IMR-90 (cell line): ENCODE data around the gene B4GALNT3. TPM values are rescaled to one million over a fixed set of nuclear protein-coding genes. Genes with fewer than 3 reads are reported as not detected.

Experiments
- ATAC-seq: fragments of 200-7000 bp; cut with Tn5 transposase; 2 replicates; pipeline ENCODE4 v1.9.1; 2020; ENCODE audit warnings: low read depth, mild to moderate bottlenecking, moderate library complexity
- BruUV-seq: library from RNA; stranded (reverse); fragments of 400-500 nt; replicated peaks from 2 replicates; lab custom pipeline; 2021; lab: Mats Ljungman, UMichigan
- CTCF ChIA-PET: fragments of 300-600 bp; formaldehyde crosslinking; extraction: SDS; loops from one replicate; lab custom pipeline; 2021; ENCODE audit warnings: antibody characterized with exemption; lab: Yijun Ruan, JAX
- POLR2A ChIA-PET: fragments of 300-600 bp; sonication (Branson Sonifier 250); formaldehyde crosslinking; loops from one replicate; lab custom pipeline; 2022; ENCODE audit warnings: antibody characterized with exemption; ENCODE audit not compliant: unreplicated experiment; lab: Charles Lee
- DNase-seq: peaks from one replicate; pipeline ENCODE4 v3.0.0; 2013
- H2AFZ ChIP-seq: replicated peaks from 2 replicates; pipeline ENCODE3; 2013; ENCODE audit warnings: low read length, mild to moderate bottlenecking; ENCODE audit not compliant: poor library complexity
- H2AK5ac ChIP-seq: 2 replicates; pipeline ENCODE4 v1.6.1; 2013; ENCODE audit warnings: low read depth, low read length, inconsistent platforms
- H2AK9ac ChIP-seq: replicated peaks from 2 replicates; pipeline ENCODE3; 2013; ENCODE audit warnings: mild to moderate bottlenecking, low read depth, low read length, moderate library complexity; ENCODE audit not compliant: poor library complexity
- H2BK120ac ChIP-seq: 2 replicates; pipeline ENCODE4 v1.6.1; 2013; ENCODE audit warnings: low read depth, low read length, inconsistent platforms
- H2BK15ac ChIP-seq: 3 replicates; pipeline ENCODE4 v1.6.1; 2013; ENCODE audit warnings: low read depth, low read length, inconsistent platforms
- H2BK20ac ChIP-seq: 2 replicates; pipeline ENCODE4 v1.6.1; 2013; ENCODE audit warnings: low read depth, mild to moderate bottlenecking, inconsistent platforms, low read length, moderate library complexity
- H2BK5ac ChIP-seq: 2 replicates; pipeline ENCODE4 v1.6.1; 2013; ENCODE audit warnings: mild to moderate bottlenecking, low read depth, low read length, inconsistent platforms; ENCODE audit not compliant: poor library complexity, severe bottlenecking
- H3K14ac ChIP-seq: replicated peaks from 2 replicates; pipeline ENCODE4 v1.6.1; 2013; ENCODE audit warnings: low read depth, low read length, inconsistent platforms
- H3K18ac ChIP-seq: 2 replicates; pipeline ENCODE4 v1.6.1; 2013; ENCODE audit warnings: low read depth, low read length, control low read depth
- H3K23ac ChIP-seq: 2 replicates; pipeline ENCODE4 v1.6.1; 2013; ENCODE audit warnings: low read depth, low read length, inconsistent platforms
- H3K27ac ChIP-seq: 2 replicates; pipeline ENCODE4 v1.5.1; 2013; ENCODE audit warnings: mild to moderate bottlenecking, control low read depth, low read length; ENCODE audit not compliant: insufficient read depth
- H3K27me3 ChIP-seq: 2 replicates; pipeline ENCODE4 v1.6.1; 2013; ENCODE audit warnings: low read length; ENCODE audit not compliant: control insufficient read depth, insufficient read depth
- H3K36me3 ChIP-seq: 2 replicates; pipeline ENCODE4 v1.6.1; 2013; ENCODE audit warnings: low read length, mixed read lengths; ENCODE audit not compliant: control insufficient read depth, insufficient read depth
- H3K4ac ChIP-seq: 2 replicates; pipeline ENCODE4 v1.6.1; 2013; ENCODE audit warnings: low read depth, low read length, inconsistent platforms
- H3K4me1 ChIP-seq: 2 replicates; pipeline ENCODE4 v1.6.1; 2013; ENCODE audit warnings: low read length, mixed read lengths; ENCODE audit not compliant: control insufficient read depth, insufficient read depth
- H3K4me2 ChIP-seq: 2 replicates; pipeline ENCODE4 v1.6.1; 2013; ENCODE audit warnings: low read depth, mild to moderate bottlenecking, control low read depth, low read length, moderate library complexity
- H3K4me3 ChIP-seq: 2 replicates; pipeline ENCODE4 v1.5.1; 2013; ENCODE audit warnings: low read depth, mild to moderate bottlenecking, control low read depth, low read length, moderate library complexity; ENCODE audit not compliant: insufficient read depth
- H3K56ac ChIP-seq: 2 replicates; pipeline ENCODE4 v1.6.1; 2013; ENCODE audit warnings: low read length, inconsistent platforms; ENCODE audit not compliant: insufficient read depth; ENCODE audit errors: extremely low read depth
- H3K79me1 ChIP-seq, 2 experiments: 2 replicates each; pipeline ENCODE4 v1.6.1; 2013; ENCODE audit warnings: low read length in 2 of 2, inconsistent platforms in 1 of 2, low read depth in 1 of 2
- H3K9ac ChIP-seq: 2 replicates; pipeline ENCODE4 v1.6.1; 2013; ENCODE audit warnings: low read depth, low read length, control low read depth
- H3K9me1 ChIP-seq: 2 replicates; pipeline ENCODE4 v1.6.1; 2013; ENCODE audit warnings: low read length, inconsistent platforms; ENCODE audit not compliant: insufficient read depth
- H3K9me3 ChIP-seq: 2 replicates; pipeline ENCODE4 v1.6.1; 2013; ENCODE audit warnings: low read length; ENCODE audit not compliant: control insufficient read depth, insufficient read depth
- H4K20me1 ChIP-seq: 2 replicates; pipeline ENCODE4 v1.6.1; 2013; ENCODE audit warnings: low read length, inconsistent platforms; ENCODE audit not compliant: insufficient read depth
- H4K5ac ChIP-seq: 2 replicates; pipeline ENCODE4 v1.6.1; 2013; ENCODE audit warnings: mild to moderate bottlenecking, low read depth, low read length, control low read depth
- H4K8ac ChIP-seq, 2 experiments: 2 replicates each; pipeline ENCODE4 v1.6.1; 2013; ENCODE audit warnings: low read depth in 2 of 2, low read length in 2 of 2, control low read depth in 1 of 2, inconsistent platforms in 1 of 2
- H4K91ac ChIP-seq: 2 replicates; pipeline ENCODE4 v1.6.1; 2013; ENCODE audit warnings: low read depth, low read length, inconsistent platforms; ENCODE audit not compliant: insufficient read depth
- BHLHE40 ChIP-seq: fragments of 150-350 bp; IDR thresholded peaks from 2 replicates; pipeline ENCODE4 v1.6.1; 2016; ENCODE audit warnings: mild to moderate bottlenecking, low read depth, low read length
- CEBPB ChIP-seq: IDR thresholded peaks from 2 replicates; pipeline ENCODE4 v1.6.1; 2012; ENCODE audit warnings: low read depth, low read length, improper control_type of control experiment
- CHD1 ChIP-seq: IDR thresholded peaks from 2 replicates; pipeline ENCODE4 v1.6.1; 2012; ENCODE audit warnings: low read depth, low read length, improper control_type of control experiment
- CTCF ChIP-seq: conservative IDR thresholded peaks from 2 replicates; pipeline ENCODE4 v1.5.1; 2012; ENCODE audit warnings: mild to moderate bottlenecking, low read depth, low read length, improper control_type of control experiment
- ELK1 ChIP-seq: fragments of 150-350 bp; IDR thresholded peaks from 2 replicates; pipeline ENCODE4 v1.6.1; 2016; ENCODE audit warnings: low read depth, mild to moderate bottlenecking, low read length, moderate library complexity, borderline replicate concordance
- FOS ChIP-seq: fragments of 150-350 bp; IDR thresholded peaks from 2 replicates; pipeline ENCODE4 v1.6.1; 2016; ENCODE audit warnings: low read depth, low read length
- MAFK ChIP-seq: IDR thresholded peaks from 2 replicates; pipeline ENCODE4 v1.6.1; 2012; ENCODE audit warnings: low read depth, low read length, improper control_type of control experiment
- MAZ ChIP-seq: IDR thresholded peaks from 2 replicates; pipeline ENCODE4 v1.6.1; 2012; ENCODE audit warnings: low read depth, mild to moderate bottlenecking, low read length, improper control_type of control experiment, moderate library complexity, borderline replicate concordance
- MXI1 ChIP-seq: IDR thresholded peaks from 2 replicates; pipeline ENCODE4 v1.6.1; 2012; ENCODE audit warnings: low read depth, mild to moderate bottlenecking, low read length, moderate library complexity, borderline replicate concordance
- NFE2L2 ChIP-seq: fragments of 150-350 bp; IDR thresholded peaks from 2 replicates; pipeline ENCODE4 v1.6.1; 2016; ENCODE audit warnings: low read depth, mild to moderate bottlenecking, low read length
- POLR2A ChIP-seq: IDR thresholded peaks from 2 replicates; pipeline ENCODE4 v1.6.1; 2012; ENCODE audit warnings: mild to moderate bottlenecking, low read depth, low read length
- RAD21 ChIP-seq: IDR thresholded peaks from 2 replicates; pipeline ENCODE4 v1.6.1; 2012; ENCODE audit warnings: low read length, improper control_type of control experiment
- RCOR1 ChIP-seq: IDR thresholded peaks from 2 replicates; pipeline ENCODE4 v1.6.1; 2012; ENCODE audit warnings: mild to moderate bottlenecking, low read length, improper control_type of control experiment; ENCODE audit not compliant: insufficient replicate concordance
- SMC3 ChIP-seq: fragments of 150-350 bp; IDR thresholded peaks from 2 replicates; pipeline ENCODE4 v1.6.1; 2016; ENCODE audit warnings: low read depth, mild to moderate bottlenecking, antibody characterized with exemption, low read length, moderate library complexity
- WGBS, 2 experiments: methylation state at CpG; one replicate each; pipeline versions ENCODE4 v1.1.5 to v1.1.7; 2013; ENCODE audit warnings: missing lambda C conversion rate in 2 of 2; ENCODE audit not compliant: insufficient read length in 1 of 2; ENCODE audit errors: extremely low coverage in 2 of 2; 5-methylcytosine and 5-hydroxymethylcytosine counted together
- dilution Hi-C: fragments of 300-500 bp; cut with HindIII; formaldehyde crosslinking; loops from one replicate; pipeline ENCODE4 v1.14.3; 2018; ENCODE audit warnings: low sequenced_read_pairs; ENCODE audit not compliant: unreplicated experiment
- in situ Hi-C: fragments of 300-500 bp; cut with MboI; formaldehyde crosslinking; loops from 3 replicates; pipeline ENCODE4 v1.14.3; 2019; ENCODE audit warnings: low sequenced_read_pairs, inconsistent platforms, mixed read lengths
- intact Hi-C: fragments of 100-400 bp; cut with micrococcal nuclease; formaldehyde crosslinking; loops from 2 replicates; pipeline ENCODE4 v1.10.0; 2022
- polyA plus RNA-seq, 3 experiments: library from polyadenylated mRNA; depleted of rRNA; stranded (reverse); fragments of >200 nt; gene quantifications; 2 replicates each; pipeline ENCODE4 v1.2.3, GENCODE V29; 2012; ENCODE audit warnings: low replicate concordance in 1 of 3
- total RNA-seq: library from RNA; depleted of rRNA; stranded (reverse); fragments of >200 nt; gene quantifications from 2 replicates; pipeline ENCODE4 v1.2.3, GENCODE V29; 2012

B4GALNT3 gene
- total and polyA plus RNA-seq, 2 of the 4 experiments (the other 2 are of a cell fraction), result not detected

DNA sequence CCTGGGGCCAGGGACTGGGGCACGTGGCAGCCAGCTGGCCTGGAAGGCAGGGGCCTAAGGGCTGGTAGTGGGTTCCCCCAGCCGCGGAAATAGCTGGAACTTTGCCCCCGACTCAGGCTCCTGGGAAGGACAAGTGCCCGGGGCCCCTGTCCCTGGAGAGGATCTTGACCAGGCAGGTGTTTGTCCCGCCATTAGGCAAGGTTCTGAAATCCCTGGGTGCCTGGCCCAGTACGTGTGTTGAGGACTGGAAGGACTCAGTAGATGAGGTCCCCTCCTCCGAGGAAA, 94.2 kb downstream of the B4GALNT3 start:
- no peak overlapping the region for H3K4ac ChIP-seq
- 79% methylated on average over 4 of the region's 8 CpGs; no CpG with 5 or more reads in 1 of the 2 experiments for WGBS, 2 experiments
- no peak overlapping the region for H3K56ac ChIP-seq
- H4K8ac ChIP-seq, result no peak overlapping the region
- DNase-seq, result no peak
- CTCF ChIA-PET, result no interaction called here
- H3K9me1 ChIP-seq, result no peaks in the 10 kb centered on the region
- no peak for ATAC-seq
- H2AFZ ChIP-seq, result no peak overlapping the region
- in situ Hi-C loops, result no loop called here
- no peaks in the 10 kb centered on the region for H3K9me3 ChIP-seq
- no peak overlapping the region for H3K14ac ChIP-seq
- no peak overlapping the region for H3K27ac ChIP-seq
- no peak overlapping the region for H3K4me2 ChIP-seq
- no peak overlapping the region for H2AK9ac ChIP-seq
- TF ChIP-seq CTCF (no peak), SMC3 (no peak), ELK1 (no peak), MAFK (no peak), MXI1 (no peak), RCOR1 (no peak), NFE2L2 (no peak), FOS (no peak), CHD1 (no peak), RAD21 (no peak), POLR2A (no peak), MAZ (no peak), BHLHE40 (no peak), CEBPB (no peak)
- H2BK20ac ChIP-seq, result no peak overlapping the region
- H4K91ac ChIP-seq, result no peak overlapping the region
- BruUV-seq, result no TSS peak
- H2BK5ac ChIP-seq, result no peak overlapping the region
- POLR2A ChIA-PET, result no interaction called here
- no peak overlapping the region for H4K5ac ChIP-seq
- H3K36me3 ChIP-seq, result no peaks in the 10 kb centered on the region
- no peak overlapping the region for H2AK5ac ChIP-seq
- H2BK120ac ChIP-seq, result no peak overlapping the region
- no peak overlapping the region for H3K4me3 ChIP-seq
- H3K9ac ChIP-seq, result no peak overlapping the region
- dilution Hi-C loops, result no loop called here
- no peaks in the 10 kb centered on the region for H3K4me1 ChIP-seq
- no peak overlapping the region for H2BK15ac ChIP-seq
- no peak overlapping the region for H3K23ac ChIP-seq
- H3K27me3 ChIP-seq, result peaks cover 69% of the 10 kb centered on the region
- intact Hi-C loops, result no loop called here
- no peaks in the 10 kb centered on the region for H3K79me1 ChIP-seq
- H3K18ac ChIP-seq, result no peak overlapping the region
- H4K20me1 ChIP-seq, result no peaks in the 10 kb centered on the region
